GM21526 (cell line): ENCODE data around the gene GMPR2.

Experiments used
- ATAC-seq: cut with Tn5 transposase; IDR thresholded peaks from one replicate; pipeline ENCODE4 v1.9.1; 2021; ENCODE audit warnings: moderate library complexity; ENCODE audit not compliant: unreplicated experiment, low FRiP score

Gene GMPR2

GRCh38 chr14:24281636-24282035 lies 48.9 kb downstream of the GMPR2 start:
- no peak for ATAC-seq

DNA sequence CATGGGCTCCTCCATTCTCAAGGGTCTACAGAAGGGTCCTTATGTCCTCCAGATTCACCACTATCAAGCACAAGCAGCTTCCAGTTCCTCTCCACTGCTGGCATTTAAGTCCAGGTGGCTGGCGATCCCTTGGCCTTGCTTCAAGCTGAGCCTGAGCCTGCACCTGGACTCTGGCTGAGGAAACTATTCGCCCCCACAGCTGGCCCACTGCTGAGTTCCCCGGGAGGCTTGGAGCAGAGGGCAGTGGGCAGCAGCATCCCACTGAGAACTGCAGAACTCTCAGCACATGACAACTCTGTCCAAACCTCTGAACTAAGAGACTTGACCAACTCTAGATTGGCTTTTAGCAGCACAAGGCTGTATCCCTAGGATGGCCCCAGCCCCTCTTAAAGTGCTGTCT lies 50.0 kb downstream of the GMPR2 start:
- no peak for ATAC-seq

DNA sequence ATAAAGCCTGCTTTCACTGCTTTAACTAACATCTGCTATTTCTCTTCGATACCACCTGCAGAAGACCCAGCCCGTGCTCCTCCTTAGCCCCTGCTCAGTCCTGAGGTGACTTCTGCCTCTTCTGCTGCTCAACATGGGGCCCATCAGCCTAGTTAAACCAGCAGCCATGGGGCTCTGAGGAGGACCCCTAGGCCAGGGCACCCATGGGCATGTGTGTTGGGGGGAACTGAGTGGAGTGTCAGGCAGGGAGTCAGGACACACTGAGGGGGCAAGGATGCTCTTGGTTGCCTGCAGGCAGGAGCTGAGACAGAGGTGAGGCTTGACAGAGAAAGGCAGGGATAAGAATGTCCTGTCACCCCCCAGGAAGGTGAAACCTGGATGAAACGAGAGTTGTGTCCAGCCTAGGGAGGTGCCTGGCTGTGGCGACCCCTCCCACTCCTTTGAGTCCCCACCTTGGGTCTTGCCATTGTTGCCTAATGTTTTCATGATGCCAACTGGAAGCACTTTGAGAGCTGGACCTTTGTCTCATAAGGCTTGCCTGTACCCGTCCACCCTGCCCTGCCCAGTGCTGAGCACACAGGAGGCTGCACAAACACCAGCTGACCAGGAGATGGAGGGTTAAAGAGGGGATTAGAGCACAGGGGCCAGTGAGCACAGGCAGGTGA lies 51.2 kb downstream of the GMPR2 start:
- ATAC-seq, result no peak

DNA sequence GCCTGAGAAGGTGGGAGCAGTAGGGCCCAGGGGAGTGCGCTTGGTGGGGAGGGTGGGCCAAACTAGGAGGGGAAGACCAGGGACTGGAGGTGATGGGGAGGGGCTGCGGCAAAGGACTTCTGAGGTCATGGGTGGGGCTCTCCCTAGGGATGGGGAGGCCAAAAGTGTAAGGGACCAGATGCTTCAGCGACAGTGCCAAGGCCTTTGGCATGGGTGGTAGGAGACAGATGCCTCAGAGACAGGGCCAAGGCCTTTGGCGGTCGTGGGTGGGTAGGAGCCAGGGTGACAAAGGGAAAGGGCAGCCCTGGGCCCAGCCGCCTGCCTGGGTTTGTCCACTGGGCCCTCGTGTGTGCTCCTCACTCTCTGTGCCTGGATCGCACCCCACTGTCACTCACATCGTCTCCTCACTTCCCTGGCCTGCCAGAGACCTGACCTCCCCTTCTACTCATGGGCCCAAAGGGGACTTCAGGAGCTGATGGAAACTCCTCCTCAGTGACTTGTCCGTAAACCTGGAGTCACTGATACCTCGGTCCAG lies 51.8 kb downstream of the GMPR2 start:
- ATAC-seq, result no peak

DNA sequence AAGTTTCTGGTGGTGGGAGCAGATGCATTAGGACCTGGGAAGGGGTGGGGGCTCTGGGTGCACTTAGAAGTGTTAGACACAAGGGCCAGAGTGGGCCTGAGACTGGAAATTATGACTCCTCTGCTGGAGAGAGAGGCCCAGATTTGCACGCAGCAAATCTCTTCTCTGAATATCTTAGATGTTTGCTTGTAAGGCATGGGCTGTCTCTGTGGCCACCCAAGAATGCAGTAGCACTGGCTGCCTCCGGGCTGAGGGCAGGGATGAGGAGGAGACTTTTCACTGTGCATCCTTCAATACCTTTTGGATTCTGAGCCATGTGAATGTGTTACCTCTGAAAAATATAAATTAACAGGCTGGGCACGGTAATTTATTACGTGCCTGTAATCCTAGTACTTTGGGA lies 52.6 kb downstream of the GMPR2 start:
- ATAC-seq, result no peak

GRCh38 chr14:24286996-24287395 lies 54.3 kb downstream of the GMPR2 start:
- no peak for ATAC-seq
